ENCODE measurements around the gene MAGI1.
A peak's percentile ranks its signal among the peaks of the same experiment; 100 is the strongest.

MAGI1 gene

GRCh38 chr3:65655061-65655460 is 383.7 kb downstream of the MAGI1 start:
- peak in 1 of 2 experiments; percentile 26 for DNase-seq

- no peak for DNase-seq
These were observed 385.0 kb downstream of the MAGI1 start for GRCh38 chr3:65653731-65654130.

GRCh38 chr3:65650247-65650646 is 388.5 kb downstream of the MAGI1 start:
- no peak for DNase-seq

DNA sequence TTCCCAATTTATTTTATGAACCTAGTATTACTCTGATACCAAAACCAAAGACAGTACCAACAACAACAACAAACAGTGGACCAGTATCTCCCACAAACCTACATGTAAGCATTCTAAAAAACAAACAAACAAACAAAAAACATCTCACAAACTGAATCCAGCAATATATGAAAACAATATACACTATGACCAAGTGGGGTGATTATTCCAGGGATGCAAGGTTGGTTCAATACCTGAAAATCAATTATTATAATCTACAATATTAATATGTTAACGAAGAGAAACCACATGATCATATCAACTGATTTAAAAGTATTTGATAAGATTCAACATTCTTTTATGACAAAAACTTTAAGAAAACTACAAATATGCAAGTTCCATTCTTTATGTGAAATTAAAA is 391.3 kb downstream of the MAGI1 start:
- no peak for DNase-seq

DNA sequence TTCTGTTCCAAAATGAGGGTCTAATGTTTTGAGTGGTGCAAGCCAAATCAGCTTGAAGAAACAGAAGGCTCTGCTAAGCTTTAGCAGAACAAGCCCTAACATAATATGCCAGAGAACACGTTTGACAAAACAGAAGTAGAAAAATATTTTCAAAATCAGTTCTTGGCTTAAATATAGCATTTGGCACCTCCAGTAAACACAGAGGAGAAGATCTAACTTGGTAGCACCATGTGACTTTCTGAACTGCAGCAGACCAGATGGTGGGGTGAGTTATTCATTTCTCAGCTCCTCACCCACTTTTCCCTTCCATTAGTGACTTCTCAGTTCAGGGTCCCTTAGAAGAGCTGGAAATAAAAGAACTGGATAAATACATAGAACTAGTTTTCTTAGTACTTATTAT is 395.8 kb downstream of the MAGI1 start:
- DNase-seq, result no peak

DNA sequence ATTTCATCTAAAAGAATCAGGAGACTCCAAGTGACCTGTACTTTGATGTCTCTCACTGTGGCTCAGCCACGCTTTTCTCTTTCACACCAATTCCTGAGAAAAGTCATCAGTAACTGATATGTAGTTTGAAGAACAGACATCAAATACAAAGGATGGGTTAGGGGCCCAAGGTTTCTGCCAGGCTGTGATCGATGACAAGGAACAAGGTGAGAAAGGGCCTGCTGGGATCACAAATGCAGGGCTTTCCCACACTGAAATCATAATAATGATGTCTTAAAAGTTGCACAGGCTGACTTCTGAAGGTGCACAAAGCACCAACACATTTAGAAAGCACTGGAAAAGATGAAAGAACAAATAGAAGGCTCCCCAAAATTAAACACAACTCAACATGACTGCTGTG is 396.9 kb downstream of the MAGI1 start:
- DNase-seq, result no peak

GRCh38 chr3:65641045-65641444 is 397.7 kb downstream of the MAGI1 start:
- no peak for DNase-seq

DNA sequence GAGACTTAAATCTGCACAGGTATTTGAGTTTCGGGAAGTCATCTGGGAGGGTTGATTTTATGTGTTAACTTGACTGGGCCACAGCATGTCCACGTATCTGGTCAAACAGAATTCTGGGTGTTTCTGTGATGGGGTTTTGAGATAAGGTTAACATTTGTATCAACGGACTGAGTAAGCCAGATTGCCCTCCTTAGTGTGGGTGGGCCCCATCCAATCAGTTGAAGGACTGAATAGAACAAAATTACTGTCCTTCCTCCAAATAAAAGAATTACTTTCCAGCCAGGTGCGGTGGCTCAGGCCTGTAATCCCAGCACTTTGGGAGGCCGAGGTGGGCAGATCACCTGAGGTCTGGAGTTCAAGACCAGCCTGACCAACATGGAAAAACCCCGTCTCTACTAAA is 399.3 kb downstream of the MAGI1 start:
- DNase-seq, result no peak

GRCh38 chr3:65638301-65638700 is 400.4 kb downstream of the MAGI1 start:
- no peak for DNase-seq

- DNase-seq, result peak; percentile 90 to 98
These were observed 402.4 kb downstream of the MAGI1 start for GRCh38 chr3:65636326-65636725.

DNA sequence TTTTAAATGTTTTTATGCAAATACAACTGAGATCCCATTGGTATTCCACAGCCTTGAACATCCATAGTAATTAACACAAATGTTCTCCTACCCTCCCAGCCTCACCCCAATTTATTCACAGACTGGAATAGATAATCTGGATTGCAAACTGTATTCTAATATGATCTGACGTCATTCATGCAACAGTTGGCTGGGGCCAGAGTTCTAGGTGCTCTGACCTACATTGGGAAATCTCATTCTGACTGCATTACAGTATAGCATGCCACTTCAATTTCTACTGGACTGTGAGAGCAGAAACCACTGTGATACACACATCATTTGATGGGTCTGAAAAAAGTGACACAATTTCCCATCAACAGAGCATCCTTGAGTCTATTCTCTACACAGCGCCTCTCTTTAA is 403.1 kb downstream of the MAGI1 start:
- DNase-seq, result peak in 1 of 2 experiments; percentile 42

- DNase-seq, result peak; percentile 22 to 37
These were observed 405.6 kb downstream of the MAGI1 start for GRCh38 chr3:65633018-65633638.

DNA sequence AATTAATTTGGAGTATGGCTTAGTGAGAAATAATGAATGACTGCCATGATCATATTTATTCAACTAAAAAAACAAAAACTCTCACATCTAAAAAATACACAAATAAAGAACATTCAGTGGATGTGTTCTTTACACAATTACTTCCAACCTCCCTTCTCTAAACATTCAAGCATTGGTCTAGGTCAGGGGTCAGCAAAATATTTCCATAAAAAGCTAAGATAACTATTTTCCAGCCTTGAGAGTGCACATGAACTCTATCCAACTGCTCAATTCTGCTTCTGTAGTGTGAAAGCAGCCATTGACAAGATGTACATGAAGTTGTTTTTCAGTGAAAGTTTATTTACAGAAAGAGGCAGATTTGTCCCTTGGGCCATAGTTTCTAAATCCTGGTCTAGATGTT is 406.3 kb downstream of the MAGI1 start:
- DNase-seq, result no peak

GRCh38 chr3:65628978-65629377 is 409.7 kb downstream of the MAGI1 start:
- DNase-seq, result no peak

GRCh38 chr3:65627062-65627461 is 411.7 kb downstream of the MAGI1 start:
- DNase-seq, result no peak

- no peak for DNase-seq
These were observed 413.4 kb downstream of the MAGI1 start for GRCh38 chr3:65625305-65625704.

DNA sequence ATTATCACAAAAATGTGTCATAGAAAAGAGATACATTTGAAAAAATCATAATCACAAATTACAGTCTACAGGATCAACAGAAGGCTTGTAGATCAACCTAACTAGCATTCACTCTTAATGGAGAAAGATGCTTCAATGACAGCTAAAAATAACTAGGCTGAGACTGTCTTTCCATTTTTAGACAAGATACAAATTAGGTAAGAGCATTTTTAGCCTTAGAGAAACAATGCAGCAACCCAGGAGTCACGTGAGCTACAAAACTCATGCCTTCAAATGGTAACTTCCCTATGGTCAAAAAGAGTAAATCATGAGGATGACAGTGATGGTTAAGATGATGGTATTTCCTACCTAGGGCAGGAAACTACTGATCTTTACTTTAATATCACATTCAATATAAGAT is 415.4 kb downstream of the MAGI1 start:
- DNase-seq, result no peak

DNA sequence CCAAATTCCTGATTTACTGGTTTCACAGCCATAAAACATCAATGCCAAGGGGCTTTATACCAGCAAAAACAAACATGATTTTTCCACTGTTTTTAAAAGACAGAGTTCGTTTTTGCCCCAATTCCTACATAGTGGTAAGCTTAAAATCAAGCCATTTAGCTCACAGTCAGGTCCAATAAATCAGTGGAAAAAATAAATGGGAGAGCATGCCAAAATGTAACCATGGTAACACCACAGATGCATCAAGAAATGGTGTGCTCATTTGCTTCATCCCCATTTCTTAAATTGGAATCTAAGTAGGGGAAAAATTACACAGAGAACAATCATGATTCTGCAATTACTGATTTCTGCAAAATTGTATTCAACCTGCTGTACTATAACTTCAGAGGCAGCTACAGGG is 418.8 kb downstream of the MAGI1 start:
- no peak for DNase-seq

GRCh38 chr3:65619451-65619881 is 419.3 kb downstream of the MAGI1 start:
- peak in 1 of 2 experiments; percentile 14 for DNase-seq

DNA sequence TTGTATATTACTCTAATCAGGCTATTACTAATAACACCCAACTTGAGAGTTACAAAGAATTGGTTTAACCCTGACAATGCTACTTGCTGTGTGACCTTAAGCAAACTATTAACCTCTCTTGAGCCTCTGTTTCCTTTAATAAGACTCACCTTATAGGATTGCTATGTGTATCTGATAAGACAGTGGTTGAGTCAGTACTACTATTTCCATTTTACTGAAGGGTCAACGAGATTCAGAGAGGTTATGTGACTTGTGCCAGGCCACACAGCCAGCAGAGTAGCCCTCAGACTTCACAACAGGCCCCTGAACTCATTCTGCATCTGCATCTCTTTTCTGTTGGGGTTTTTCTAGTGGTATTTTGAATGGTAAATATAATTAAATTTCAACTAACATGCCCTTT is 420.1 kb downstream of the MAGI1 start:
- no peak for DNase-seq

- no peak for DNase-seq
These were observed 420.9 kb downstream of the MAGI1 start for GRCh38 chr3:65617787-65618186.

- DNase-seq, result no peak
These were observed 421.5 kb downstream of the MAGI1 start for GRCh38 chr3:65617209-65617608.

- DNase-seq, result no peak
These were observed 422.2 kb downstream of the MAGI1 start for GRCh38 chr3:65616563-65616962.

DNA sequence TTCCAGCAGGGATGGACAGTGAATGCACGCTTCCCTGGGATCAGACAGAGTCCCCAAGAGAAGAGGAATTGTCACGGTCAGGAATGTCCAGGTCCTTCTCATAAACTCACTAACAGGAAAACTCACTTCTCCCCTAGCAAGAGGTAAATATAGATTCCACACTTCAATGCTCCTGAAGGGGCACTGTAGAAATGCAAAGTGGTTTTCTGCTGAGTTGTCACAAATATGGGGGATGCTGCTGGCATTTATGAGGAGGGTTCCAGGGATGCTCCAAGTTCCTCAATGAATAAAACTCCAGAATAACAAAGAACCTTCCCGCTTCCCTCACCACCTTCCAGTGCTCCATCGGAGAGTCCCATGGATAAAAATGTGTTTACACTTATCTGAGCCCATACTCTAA is 423.4 kb downstream of the MAGI1 start:
- no peak for DNase-seq

- no peak for DNase-seq
These were observed 424.1 kb downstream of the MAGI1 start for GRCh38 chr3:65614585-65614984.
